Astrocyte of the cerebellum (primary cell): Measurements from ENCODE around the gene TBC1D8.

Experiments used
- DNase-seq: peaks from one replicate; pipeline ENCODE4 v3.0.0-alpha.2; 2011; ENCODE audit warnings: low read depth
- H3K4me3 ChIP-seq: 2 replicates; pipeline ENCODE4 v1.5.1; 2011; ENCODE audit warnings: mild to moderate bottlenecking, low read depth, low read length, moderate library complexity
- CTCF ChIP-seq: IDR thresholded peaks from 2 replicates; pipeline ENCODE4 v1.5.1; 2012; ENCODE audit warnings: low read length, low read depth, moderate library complexity, mild to moderate bottlenecking; ENCODE audit errors: missing control alignments
- in situ Hi-C: cut with HindIII; loops from 2 replicates; pipeline ENCODE4 v1.10.0; 2017; ENCODE audit warnings: low sequenced_read_pairs

Gene TBC1D8

GRCh38 chr2:101081375-101081907 is 69.7 kb downstream of the TBC1D8 start:
- in situ Hi-C loops: no loop called here
- no peak for TF ChIP-seq CTCF
- no peak overlapping the region for H3K4me3 ChIP-seq
- no peak for DNase-seq

GRCh38 chr2:101080211-101081068 is 70.7 kb downstream of the TBC1D8 start:
- DNase-seq: no peak
- no peak overlapping the region for H3K4me3 ChIP-seq
- TF ChIP-seq CTCF: no peak
- in situ Hi-C loops: no loop called here

GRCh38 chr2:101076581-101076980 is 74.6 kb downstream of the TBC1D8 start:
- DNase-seq: no peak
- no peak overlapping the region for H3K4me3 ChIP-seq
- in situ Hi-C loops: no loop called here
- TF ChIP-seq CTCF: no peak

GRCh38 chr2:101064868-101065549 is 86.2 kb downstream of the TBC1D8 start:
- no peak for TF ChIP-seq CTCF
- no peak overlapping the region for H3K4me3 ChIP-seq
- peak; percentile 4 for DNase-seq
- in situ Hi-C loops: no loop called here

- TF ChIP-seq CTCF: no peak
- no peak overlapping the region for H3K4me3 ChIP-seq
- in situ Hi-C loops: no loop called here
- no peak for DNase-seq
Measured at GRCh38 chr2:101064505-101064867, 86.7 kb downstream of the TBC1D8 start.

- in situ Hi-C loops: no loop called here
- DNase-seq: no peak
- no peak for TF ChIP-seq CTCF
Measured at GRCh38 chr2:101064125-101064502, 87.1 kb downstream of the TBC1D8 start.

More at GRCh38 chr2:101064125-101064502, 87.1 kb downstream of the TBC1D8 start:
- no peak overlapping the region for H3K4me3 ChIP-seq
